Esophagus squamous epithelium (tissue), 4 donors: ENCODE measurements around the gene CEP290.

Experiments
- CTCF ChIP-seq, 6 experiments: fragments of 450-650 bp in 4 of 6; fragments of 200-600 bp in 2 of 6; sonication (generic) in 2 of 6; IDR thresholded peaks; one replicate each; pipeline ENCODE4 v1.5.1; 2016 to 2019; ENCODE audit warnings: antibody characterized with exemption in 6 of 6, mild to moderate bottlenecking in 4 of 6, moderate library complexity in 4 of 6
- POLR2A ChIP-seq, 4 donors: fragments of 450-650 bp; IDR thresholded peaks; one replicate each; pipeline ENCODE4 v1.6.1; 2017; ENCODE audit warnings: antibody characterized with exemption in 4 of 4, mild to moderate bottlenecking in 4 of 4, moderate library complexity in 3 of 4

GRCh38 chr12:88006351-88006750 lies 135.5 kb downstream of the CEP290 start:
- TF ChIP-seq CTCF (IDR thresholded peaks at IDR 0.05): no peak
- no peak for TF ChIP-seq POLR2A (IDR thresholded peaks at IDR 0.05)
